HG03039 (cell line): ENCODE measurements around the gene SNRNP200.

ENCODE experiments used
- ATAC-seq: cut with Tn5 transposase; IDR thresholded peaks from one replicate; pipeline ENCODE4 v1.9.1; 2021; ENCODE audit warnings: mild to moderate bottlenecking, moderate library complexity; ENCODE audit not compliant: unreplicated experiment

Gene SNRNP200

DNA sequence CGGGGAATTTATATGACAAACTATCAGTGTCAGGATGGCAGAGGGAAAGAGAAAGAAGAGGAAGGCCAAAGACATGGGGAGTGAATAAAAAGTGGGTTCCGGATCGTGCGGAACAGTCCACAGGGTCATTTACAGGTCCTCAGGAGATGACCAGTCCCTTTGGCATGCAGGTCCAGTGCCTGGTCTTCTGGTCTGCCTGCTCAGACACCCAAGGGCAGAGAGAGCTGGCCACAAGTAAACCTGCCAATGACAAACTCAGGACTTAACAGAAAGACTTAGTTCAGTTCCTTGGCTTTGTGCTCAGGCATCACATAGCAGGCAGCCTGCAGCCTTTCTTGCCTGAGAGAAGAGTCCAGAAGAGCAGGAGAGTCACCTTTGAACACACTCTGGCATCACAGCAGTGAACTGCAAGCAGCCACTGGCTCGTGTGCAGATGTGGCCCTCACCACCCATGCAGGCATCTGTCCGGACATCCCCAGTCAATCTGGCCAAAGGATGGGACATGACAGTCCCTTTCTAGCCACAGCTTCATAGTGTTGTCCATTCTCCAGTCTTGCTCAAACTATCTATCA is 53.5 kb downstream of the SNRNP200 start:
- no peak for ATAC-seq

DNA sequence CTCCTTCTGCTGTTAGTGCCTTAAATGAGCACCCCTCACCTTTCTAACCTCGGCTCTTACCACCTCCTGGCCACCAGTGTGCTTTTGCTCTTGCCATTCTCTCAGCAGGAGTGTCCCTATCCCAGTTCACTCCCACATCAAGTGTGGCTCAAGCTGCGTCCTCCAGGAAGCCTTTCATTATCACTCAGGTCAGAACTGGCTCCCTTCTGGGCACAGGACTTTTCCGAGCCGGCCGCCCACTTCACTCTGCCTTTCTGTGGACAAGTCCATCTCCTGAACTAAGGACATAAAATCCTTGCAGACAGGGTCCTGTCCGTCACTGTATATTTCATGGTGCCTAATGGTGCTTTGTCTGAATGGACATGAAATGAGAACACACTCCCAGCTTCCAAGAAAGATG is 55.2 kb downstream of the SNRNP200 start:
- ATAC-seq = no peak

DNA sequence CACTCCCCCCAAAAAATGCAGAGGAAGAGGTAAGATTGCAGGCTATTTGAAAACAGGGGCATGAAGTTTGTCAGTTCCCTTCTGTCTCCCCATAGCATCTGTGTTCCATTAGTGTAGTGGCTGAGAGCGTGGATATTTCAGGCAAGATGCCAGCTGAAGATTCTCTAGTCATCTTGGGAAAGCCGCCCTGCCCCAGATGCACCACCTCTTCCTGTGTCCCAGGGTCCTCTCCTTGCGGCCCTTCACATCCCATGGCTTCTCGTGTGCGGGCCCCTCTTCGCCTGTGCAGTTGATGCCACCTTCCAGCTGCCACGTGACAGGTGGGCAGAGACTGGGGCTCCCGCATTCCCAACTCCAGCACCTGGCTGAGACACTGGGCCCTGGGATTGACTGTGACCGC is 55.7 kb downstream of the SNRNP200 start:
- ATAC-seq = no peak

DNA sequence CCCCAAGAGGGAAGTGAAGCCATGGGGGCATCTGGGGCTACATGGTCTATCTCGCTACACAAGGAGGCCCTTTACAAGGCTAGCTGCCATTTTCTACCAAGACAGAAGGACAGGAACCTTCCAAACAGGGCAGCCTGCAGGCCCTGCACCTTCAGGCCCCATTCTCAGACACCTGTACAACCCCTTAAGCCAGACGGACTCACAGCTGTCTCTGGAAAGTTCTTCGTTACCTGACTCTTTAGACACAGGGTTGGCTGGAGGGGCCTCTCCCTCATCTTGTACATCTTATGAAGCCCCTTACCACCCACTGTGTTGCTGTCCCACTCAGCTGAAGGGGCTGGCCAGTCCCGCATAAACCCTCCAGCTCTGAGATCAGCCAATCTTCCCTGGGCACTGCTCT is 56.7 kb downstream of the SNRNP200 start:
- ATAC-seq = no peak

DNA sequence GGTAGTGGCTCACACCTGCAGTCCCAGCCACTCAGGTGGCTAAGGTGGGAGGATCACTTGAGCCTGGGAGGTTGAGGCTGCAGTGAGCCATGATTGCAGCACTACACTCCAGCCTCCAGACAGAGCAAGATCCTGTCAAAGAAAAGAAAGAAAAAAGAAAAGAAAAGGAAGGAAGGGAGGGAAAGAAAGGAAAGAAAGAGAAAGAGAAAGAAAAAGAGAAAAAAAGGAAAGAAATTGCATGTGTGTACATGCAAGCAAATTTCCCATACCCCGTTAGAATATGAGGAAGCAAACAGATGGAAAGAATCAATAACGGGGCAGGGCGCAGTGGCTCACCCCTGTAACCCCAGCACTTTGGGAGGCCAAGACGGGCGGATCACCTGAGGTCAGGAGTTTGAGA is 57.5 kb downstream of the SNRNP200 start:
- no peak for ATAC-seq

DNA sequence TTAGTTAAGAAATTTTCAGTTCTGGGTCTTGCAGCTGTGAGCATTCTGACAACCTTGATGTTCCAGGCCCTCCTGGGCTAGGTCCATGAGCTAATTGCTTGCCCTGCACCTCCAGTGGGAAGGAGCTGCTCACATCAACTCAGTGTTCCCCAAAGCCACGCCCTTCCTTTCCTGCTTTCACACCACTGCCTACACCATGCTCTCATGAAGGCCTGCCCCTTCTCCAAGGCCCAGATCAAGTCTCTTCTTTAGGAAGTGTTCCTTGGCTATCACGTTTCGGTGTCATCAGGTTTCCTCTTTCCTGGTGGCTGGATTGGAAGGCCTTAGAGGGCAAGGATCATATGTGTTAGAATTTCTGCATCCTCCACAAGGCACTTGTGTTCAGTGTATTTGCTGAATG is 58.3 kb downstream of the SNRNP200 start:
- no peak for ATAC-seq

DNA sequence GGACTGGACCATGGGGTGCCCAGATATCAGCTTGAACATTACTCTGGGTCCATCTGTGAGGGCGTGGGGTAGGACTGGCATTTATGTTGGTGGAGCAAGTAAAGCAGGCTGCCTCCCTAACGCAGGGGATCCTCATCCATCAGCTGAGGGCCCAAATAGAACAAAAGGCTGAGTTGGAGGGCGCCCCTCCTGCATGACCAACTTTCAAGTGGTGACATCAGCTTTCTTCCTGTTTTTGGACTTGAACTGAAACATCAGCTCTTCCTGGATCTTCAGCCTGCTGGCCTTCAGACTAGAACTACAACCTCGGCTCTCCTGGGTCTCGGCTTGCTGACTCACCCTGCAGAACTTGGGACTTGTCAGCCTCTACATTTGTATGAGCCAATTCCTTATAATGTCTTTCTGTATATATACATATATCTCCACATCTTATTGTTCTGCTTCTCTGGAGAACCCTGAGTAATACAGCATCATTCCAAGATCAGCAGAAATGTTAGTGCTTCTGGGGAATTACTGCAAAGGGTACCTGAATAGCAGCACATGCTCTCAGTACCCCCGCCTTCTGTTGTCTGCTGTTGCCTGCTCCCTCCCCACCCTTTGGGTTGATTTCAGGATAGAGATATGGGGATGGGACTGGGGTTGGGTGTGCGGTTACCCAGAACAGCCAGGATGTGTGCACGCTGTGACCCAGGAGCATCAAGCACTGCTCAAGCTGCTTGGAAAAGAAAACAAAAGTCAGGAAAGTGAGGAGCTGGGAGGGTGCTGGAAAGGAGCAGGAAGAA is 59.5 kb downstream of the SNRNP200 start:
- ATAC-seq = no peak

DNA sequence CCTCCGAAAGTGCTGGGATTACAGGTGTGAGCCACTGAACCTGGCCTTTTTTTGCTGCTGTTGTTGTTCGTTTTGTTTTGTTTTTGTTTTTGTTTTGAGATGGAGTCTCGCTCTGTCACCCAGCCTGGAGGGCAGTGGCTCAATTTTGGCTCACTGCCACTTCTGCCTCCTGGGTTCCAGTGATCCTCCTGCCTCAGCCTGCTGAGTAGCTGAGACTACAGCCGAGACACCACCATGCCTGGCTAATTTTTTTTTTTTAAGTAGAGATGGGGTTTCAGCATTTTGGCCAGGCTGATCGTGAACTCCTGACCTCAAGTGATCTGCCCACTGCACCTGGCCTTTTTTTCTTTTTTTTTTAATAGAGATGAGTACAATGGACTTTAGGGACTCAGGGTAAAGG is 61.5 kb downstream of the SNRNP200 start:
- ATAC-seq = no peak

DNA sequence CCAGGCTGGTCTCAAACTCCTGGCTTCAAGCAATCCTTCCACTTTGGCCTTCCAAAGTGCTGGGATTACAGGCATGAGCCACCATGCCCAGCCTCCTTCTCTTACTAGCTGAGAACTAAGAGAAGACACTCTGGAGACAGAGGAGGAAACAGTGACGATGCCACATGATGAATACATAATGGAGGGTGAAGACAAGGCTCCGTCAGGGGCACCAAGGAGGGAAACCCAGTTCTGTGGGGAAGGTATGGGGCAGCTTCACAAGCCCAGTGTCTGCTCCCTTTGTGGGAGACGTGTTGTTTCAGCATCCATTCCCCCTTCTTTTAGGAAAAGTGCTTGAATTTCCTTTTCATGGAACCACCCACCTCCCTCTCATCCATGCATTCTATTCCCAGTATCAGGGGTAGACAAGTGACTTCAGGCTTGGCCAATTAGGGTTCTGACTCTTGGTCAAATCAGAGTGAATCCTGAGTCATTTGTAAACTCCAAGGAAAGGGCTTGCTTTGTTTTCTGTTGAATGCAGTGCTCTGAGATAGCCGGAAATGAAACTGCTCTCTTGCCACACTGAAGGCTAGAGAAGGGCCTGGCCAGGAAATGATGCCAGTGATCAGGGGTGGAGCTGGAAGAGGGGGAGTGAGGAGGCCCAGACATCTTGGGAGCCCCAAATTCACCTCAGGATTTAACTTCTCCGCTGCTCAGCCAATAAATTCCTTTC is 63.3 kb downstream of the SNRNP200 start:
- ATAC-seq = peak; percentile 73

DNA sequence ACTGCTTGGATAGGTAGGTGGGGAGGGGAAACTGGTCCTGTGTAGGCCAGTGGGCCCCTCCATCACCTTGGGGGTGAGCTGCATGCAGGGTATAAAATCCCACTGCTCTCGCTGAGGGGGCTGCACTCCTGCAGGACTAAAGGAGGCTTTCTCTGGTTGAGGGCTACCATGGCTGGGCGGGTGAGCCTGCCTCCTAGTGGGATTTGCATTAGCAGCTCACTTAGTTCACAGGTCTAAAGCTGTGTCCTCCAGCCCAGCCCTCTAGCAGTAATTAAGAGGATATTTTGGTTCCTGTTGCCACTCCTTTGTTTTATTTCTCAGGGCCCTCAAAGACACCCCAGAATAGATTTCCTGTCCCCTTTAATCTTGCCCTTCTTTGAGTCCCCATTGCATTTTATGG is 64.1 kb downstream of the SNRNP200 start:
- no peak for ATAC-seq

DNA sequence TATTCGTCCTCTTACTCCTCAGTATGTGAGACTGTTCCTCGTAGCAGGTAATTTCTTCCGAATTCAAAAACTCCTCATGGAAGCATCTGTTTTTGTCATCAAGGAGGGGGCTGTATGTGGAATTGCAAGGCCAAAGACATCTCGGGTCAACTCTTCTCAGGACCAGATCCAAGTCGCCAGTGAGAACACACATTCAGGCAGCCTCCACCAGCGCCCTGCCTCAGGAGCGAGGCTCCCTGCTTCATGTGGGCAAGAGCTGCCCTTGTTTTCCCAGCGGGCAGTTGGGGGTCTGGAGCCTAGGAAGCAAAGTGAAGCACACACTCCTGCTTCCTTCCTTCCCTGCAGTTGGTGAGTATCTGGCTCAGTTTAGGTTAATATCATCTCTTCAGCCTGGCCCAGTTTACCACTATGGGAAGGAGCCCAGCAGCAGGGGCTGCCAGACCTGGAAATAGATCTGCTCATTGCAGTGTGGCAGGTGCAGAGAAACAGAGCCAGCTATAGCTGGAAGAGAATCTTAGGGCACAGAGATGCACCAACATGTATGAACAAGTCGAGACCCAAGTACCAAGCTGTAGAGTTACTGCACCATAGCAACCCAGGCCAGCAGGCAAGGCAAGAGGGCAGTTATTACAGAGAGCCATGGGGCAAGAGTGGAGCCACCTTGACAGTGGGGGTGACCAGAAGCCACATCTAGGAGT is 64.9 kb downstream of the SNRNP200 start:
- no peak for ATAC-seq

DNA sequence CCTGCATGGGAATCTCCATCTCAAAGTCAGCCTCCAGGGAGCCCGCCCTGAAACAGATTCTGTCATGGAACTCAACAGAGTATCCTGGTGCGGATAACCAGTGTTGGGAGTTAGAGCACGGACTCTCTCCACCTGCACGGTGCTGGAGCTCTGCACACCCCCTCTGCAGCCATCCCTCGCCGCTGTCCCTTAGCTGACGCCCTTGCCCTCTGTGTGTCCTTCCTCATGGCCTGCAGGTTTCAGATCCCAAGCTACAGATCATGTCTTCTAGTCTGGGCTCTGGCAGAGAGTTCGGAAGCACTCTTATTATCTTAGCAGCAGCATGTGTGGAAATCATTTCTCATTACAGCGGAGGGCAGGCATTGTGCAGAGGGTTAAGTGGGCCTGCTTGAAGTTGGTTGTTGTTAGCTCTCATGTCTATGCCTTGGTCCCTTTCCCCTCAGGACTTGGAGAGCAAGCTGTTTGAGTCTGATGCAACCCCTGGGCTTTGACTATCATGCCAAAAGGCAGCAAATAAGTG is 65.5 kb downstream of the SNRNP200 start:
- ATAC-seq = no peak

DNA sequence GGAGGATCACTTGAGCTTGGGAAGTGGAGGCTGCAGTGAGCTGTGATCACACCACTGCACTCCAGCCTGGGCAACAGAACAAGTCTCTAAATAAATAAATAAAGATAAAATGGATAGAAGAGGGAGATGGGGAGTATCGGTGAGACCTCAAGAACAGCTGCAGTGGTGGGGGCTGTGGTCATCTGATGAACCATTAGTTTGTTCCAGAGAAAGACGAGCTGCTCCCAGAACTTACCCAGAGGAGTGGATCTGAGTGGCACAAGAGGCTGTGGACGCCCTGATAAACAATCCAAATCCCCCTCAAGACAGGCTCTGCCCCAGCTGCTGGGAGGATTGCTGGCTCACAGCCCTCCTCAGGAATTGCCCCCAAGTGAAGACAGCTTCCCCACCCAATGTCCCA is 66.3 kb downstream of the SNRNP200 start:
- ATAC-seq = no peak

DNA sequence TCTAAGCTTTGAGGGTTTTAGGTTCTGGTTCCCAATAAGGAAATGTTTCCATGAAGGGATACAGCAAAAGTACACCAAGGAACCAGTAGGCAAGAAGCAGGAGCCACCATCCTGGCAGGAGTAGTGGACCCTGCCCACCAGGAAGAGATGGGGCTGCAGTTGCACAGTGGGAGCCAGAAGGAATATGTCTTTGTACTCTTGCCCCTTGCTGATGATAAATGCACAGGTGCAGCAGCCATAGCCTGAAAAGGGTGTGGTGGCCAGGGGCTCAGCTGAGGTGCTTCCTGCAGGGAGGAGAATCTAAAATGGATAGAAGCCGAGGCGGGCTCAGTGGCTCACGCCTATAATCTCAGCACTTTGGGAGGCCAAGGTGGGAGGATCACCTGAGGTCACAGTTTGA is 67.1 kb downstream of the SNRNP200 start:
- ATAC-seq = no peak

DNA sequence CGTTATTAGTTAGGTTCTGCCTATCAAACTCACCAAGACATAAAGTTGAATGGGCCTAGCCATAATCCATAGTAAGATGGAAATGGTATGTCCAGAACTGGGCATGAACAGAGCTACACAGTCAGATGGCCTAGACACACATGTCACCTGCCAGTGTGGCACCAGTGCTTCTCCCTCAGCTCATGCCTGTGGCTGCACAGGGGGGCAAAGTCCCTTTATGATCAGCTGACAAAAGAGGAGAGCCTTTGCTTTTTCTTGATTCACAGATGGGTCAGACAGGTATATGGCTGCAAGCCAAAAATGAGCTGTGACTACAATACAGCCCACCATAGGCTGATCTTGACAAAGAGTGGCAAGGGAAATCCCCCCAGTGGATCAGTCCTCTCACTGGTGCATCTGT is 68.5 kb downstream of the SNRNP200 start:
- no peak for ATAC-seq

DNA sequence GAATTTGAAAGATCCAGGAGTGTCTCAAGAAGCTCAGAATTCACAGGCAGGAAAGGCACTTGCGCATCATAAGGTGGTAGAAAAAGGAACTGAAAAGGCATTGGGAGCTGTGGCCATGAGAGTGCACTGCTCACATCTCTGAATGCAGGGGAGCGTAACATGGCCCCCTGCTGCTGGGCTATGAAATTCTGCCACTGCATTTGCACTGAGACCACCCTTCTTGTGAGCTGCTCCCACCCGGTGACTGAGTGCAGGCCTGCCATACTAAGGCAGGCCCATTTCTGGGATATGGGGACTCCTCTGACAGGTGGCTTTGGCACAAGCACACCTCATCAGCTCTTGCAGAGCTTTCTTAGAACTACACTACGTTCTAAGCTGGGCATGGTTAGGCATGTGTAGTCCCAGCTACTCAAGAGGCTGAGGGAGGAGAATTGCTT is 71.4 kb downstream of the SNRNP200 start:
- ATAC-seq = peak; percentile 71

DNA sequence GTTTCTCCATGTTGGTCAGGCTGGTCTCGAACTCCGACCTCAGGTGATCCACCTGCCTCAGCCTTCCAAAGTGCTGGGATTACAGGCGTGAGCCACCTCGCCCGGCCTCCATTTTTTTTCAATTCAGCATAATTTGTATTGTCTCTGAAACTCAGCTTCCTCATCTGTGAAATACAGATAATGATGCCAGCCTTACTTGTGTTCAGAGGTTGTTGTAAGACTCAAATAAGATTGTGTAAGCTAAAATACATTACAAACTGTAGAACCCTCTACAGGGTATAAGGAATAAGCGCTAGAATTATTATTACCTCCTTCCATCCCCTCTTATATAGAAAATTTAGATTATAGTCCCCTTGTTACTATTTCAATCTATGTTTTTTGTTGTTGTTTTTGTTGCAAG is 71.9 kb downstream of the SNRNP200 start:
- ATAC-seq = no peak

DNA sequence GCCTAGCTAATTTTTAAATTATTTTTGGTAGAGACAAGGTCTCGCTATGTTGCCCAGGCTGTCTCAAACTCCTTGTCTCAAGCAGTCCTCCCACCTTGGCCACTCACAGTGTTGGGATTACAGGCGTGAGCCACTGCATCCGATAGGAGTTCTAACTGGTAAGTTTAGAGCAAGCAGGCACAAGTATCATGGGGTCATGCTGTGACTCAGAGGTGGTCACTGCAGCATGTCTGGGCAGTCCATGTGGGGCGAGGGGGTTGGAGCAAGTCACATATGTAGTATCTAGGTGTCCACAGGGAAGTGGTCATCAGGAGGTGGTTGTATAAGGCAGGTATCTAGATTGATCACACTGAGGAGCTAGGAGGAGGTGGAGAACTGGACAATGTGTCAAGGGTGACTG is 74.0 kb downstream of the SNRNP200 start:
- no peak for ATAC-seq

DNA sequence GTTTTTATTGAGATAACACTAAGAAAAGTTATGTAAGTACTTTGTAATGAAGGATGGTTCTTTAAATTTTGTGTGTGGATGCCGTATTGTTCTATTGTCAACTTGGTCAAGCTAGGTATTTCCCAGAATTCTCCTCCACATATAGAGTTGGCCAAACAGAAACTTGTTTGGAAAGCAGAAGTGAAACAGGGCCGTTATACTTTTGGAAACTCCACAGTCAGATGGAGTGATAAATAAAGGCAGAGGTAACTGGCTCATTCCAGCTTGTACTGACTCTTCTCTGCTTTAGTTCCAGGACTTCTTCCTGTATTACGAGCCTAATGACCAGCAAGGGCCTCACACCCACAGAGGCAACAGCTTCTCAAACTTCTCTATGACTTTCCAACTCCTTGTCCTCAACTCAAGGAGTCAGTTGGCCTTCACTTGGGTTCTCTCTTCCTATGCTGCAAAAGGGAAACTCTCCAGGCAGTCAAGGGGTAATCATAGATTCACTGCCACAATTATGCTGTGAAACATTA is 80.3 kb downstream of the SNRNP200 start:
- peak; percentile 48 for ATAC-seq
